ENCODE measurements around the gene PFN2. TPM values are rescaled to one million over a fixed set of nuclear protein-coding genes. Genes with fewer than 3 reads are reported as not detected.
A peak's percentile ranks its signal among the peaks of the same experiment; 100 is the strongest.

Gene PFN2, protein sequence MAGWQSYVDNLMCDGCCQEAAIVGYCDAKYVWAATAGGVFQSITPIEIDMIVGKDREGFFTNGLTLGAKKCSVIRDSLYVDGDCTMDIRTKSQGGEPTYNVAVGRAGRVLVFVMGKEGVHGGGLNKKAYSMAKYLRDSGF
- 198 and 369 TPM in 2 replicates for total RNA-seq (ENCODE audit: low replicate concordance)
- long read RNA-seq, transcript PFN2-201 (3 exons, 2,261 nt), result minor isoform, 184 of 485 reads
- long read RNA-seq, transcript PFN2-203 (3 exons, 1,780 nt), result major isoform, 277 of 485 reads
- long read RNA-seq, partial matches to known transcripts, result 1 of 485 reads
- long read RNA-seq, other reads (novel, unspliced or antisense), result 20 of 485 reads

DNA sequence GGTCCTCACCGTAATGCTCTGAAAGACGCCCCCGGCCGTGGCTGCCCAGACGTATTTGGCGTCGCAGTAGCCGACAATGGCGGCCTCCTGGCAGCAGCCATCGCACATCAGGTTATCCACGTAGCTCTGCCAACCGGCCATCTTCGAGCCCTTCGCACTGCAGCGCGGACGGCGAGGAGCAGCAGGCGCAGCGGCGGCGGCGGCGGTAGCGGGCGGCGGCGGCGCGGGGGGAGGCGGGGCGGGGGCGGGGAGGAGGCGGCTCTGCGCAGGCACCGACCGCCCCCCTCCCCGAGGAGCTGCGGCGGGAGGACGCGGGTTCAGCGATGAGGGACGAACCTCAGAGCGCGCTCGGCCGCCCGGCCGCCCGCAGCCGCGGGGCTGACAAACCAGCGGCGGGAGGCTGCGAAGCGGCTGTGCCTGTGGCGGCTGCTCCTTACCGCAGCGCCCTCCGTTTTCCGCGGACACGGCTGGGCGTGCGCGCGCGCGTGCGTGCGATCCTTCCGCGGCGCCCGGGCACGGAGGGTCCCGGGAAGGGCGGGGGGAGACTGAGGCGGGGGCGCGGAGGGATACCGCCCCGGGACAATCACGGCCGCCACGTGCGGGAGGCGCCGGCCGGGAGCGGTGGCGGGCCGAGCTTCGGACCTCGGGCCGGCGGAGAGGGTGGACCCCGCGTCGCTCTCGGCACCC is at the start of gene PFN2:
Gene PFN2 (minus strand): TSS at position 180 of the 687 bp plus-strand sequence. CDS start 39 bp downstream, at position 141.
- DNase-seq (ENCODE audit: extremely low spot score, unreplicated experiment), result peak; percentile 89
- peaks cover 14% of the 10 kb centered on the region for H3K36me3 Mint-ChIP-seq

DNA sequence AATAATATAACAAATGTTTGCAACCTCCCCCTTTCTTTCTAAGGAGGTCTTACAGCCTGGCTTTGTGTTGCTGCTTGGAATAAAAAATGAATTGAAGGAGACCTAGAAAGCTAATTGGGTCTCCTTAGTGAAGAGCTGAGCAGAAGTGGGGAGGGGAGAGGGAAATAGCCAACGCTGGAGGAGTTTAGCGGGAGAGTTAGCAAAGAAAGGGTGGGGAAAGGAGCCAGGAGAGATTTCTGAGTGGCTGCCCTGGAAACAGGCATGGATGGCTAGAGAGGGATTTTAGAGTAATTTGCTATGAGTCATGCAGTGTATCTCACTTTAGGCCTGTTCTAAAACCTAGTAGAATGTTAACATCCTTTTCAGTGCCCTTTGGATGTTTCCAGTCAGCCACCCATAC is 45.2 kb upstream of the PFN2 start:
- DNase-seq (ENCODE audit: extremely low spot score, unreplicated experiment), result no peak
- H3K9me3 Mint-ChIP-seq, result peaks cover 12% of the 10 kb centered on the region
- no peak overlapping the region for H3K27ac Mint-ChIP-seq
- H3K27me3 Mint-ChIP-seq, result peaks cover 7% of the 10 kb centered on the region
- TF ChIP-seq, protein P1, sequence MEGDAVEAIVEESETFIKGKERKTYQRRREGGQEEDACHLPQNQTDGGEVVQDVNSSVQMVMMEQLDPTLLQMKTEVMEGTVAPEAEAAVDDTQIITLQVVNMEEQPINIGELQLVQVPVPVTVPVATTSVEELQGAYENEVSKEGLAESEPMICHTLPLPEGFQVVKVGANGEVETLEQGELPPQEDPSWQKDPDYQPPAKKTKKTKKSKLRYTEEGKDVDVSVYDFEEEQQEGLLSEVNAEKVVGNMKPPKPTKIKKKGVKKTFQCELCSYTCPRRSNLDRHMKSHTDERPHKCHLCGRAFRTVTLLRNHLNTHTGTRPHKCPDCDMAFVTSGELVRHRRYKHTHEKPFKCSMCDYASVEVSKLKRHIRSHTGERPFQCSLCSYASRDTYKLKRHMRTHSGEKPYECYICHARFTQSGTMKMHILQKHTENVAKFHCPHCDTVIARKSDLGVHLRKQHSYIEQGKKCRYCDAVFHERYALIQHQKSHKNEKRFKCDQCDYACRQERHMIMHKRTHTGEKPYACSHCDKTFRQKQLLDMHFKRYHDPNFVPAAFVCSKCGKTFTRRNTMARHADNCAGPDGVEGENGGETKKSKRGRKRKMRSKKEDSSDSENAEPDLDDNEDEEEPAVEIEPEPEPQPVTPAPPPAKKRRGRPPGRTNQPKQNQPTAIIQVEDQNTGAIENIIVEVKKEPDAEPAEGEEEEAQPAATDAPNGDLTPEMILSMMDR (conservative IDR thresholded peaks at IDR 0.05), result no peak
- peaks cover 3% of the 10 kb centered on the region for H3K4me1 Mint-ChIP-seq (ENCODE audit: unreplicated experiment)
- H3K4me3 Mint-ChIP-seq, result no peak overlapping the region
- peaks cover 6% of the 10 kb centered on the region for H3K36me3 Mint-ChIP-seq

More for the DNA sequence above, at the start of gene PFN2:
- peaks cover 3% of the 10 kb centered on the region for H3K27me3 Mint-ChIP-seq
- TF ChIP-seq, protein P1 (conservative IDR thresholded peaks at IDR 0.05), result no peak
- no peaks in the 10 kb centered on the region for H3K9me3 Mint-ChIP-seq
- H3K27ac Mint-ChIP-seq, result peak within 1 kb of the TSS; percentile 97
- H3K4me3 Mint-ChIP-seq, result peak within 1 kb of the TSS; percentile 98
- peaks cover 36% of the 10 kb centered on the region for H3K4me1 Mint-ChIP-seq (ENCODE audit: unreplicated experiment)

DNA sequence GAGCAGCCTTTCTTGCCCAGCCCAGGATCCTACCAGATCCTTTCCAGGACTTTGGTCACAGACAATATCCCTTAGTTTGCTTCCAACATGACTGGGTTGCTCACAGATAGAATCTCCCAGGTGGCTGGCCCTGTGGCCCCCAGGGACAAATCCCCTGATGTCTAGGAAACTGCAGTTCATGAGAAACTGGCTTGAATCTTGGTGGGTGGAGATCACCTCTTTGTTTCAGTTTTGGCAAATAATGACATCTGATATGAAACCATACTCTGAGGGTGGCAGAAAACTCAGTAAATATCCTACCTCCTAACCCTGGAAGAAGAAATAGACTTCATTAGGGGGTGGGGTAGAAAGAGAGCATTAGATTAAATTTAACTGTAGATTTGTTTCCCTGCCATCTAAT is 44.1 kb upstream of the PFN2 start:
- peaks cover 3% of the 10 kb centered on the region for H3K4me1 Mint-ChIP-seq (ENCODE audit: unreplicated experiment)
- TF ChIP-seq, protein P1 (conservative IDR thresholded peaks at IDR 0.05), result no peak
- no peak for DNase-seq (ENCODE audit: extremely low spot score, unreplicated experiment)
- no peak overlapping the region for H3K4me3 Mint-ChIP-seq
- peaks cover 19% of the 10 kb centered on the region for H3K9me3 Mint-ChIP-seq
- peaks cover 7% of the 10 kb centered on the region for H3K27me3 Mint-ChIP-seq
- H3K36me3 Mint-ChIP-seq, result peaks cover 6% of the 10 kb centered on the region
- H3K27ac Mint-ChIP-seq, result no peak overlapping the region

DNA sequence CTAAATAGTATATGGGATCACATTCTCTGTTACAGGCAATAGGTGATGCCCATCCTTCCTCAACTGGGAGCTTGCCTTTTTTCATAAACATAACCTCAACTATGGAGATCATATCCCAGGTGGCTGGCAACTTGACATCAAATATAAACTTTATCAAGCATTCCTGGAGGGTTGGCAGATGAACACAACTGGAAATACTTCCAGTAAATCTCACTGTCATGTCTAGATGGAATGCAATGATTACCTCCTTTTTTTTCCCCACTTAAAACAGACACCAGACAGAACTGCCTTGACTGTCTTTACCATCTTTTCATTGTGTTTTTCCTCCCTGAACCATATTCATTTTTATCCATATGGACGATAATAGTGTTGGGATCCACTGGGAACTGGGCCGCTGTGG is 43.1 kb upstream of the PFN2 start:
- DNase-seq (ENCODE audit: extremely low spot score, unreplicated experiment), result no peak
- H3K36me3 Mint-ChIP-seq, result peaks cover 6% of the 10 kb centered on the region
- peaks cover 2% of the 10 kb centered on the region for H3K4me1 Mint-ChIP-seq (ENCODE audit: unreplicated experiment)
- no peak overlapping the region for H3K4me3 Mint-ChIP-seq
- TF ChIP-seq, protein P1 (conservative IDR thresholded peaks at IDR 0.05), result no peak
- no peak overlapping the region for H3K27ac Mint-ChIP-seq
- peaks cover 7% of the 10 kb centered on the region for H3K27me3 Mint-ChIP-seq
- peaks cover 19% of the 10 kb centered on the region for H3K9me3 Mint-ChIP-seq

DNA sequence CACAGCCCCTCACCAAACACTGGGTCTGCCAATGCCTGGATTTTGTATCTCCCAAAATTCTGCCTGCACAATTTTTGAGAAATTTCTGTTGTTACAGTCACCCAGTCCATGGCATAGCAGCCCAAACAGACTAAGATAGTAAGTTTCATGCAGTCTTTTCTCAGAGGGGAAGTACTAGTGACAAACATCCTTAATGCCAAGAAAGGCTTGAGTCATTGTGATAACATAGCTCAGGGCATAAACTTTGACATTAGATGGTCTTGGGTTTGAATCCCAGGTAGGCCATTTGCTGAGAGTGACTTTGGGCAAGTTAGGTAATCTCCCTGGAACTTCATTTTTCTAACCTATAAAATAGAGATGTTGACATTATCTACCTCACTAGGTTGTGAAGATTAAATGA is 36.1 kb upstream of the PFN2 start:
- no peak for DNase-seq (ENCODE audit: extremely low spot score, unreplicated experiment)
- Mint-ChIP-seq H3K4me1 (ENCODE audit: unreplicated experiment) (peaks cover 7% of the 10 kb centered on the region), H3K27ac (no peak overlapping the region), H3K36me3 (no peaks in the 10 kb centered on the region), H3K4me3 (no peak overlapping the region), H3K9me3 (peaks cover 8% of the 10 kb centered on the region), H3K27me3 (no peaks in the 10 kb centered on the region)
- TF ChIP-seq, protein P1 (conservative IDR thresholded peaks at IDR 0.05), result no peak

All from type B pancreatic cell (in vitro differentiated cells).